Sigmoid colon (tissue), 4 donors: Measurements from ENCODE around the gene FRY.

ENCODE experiments used
- POLR2A ChIP-seq, 2 donors: fragments of 450-650 bp; IDR thresholded peaks; one replicate each; pipeline ENCODE4 v1.6.1; 2016; ENCODE audit warnings: antibody characterized with exemption in 2 of 2, mild to moderate bottlenecking in 2 of 2, moderate library complexity in 2 of 2
- POLR2AphosphoS5 ChIP-seq, 4 donors: sonication (generic); formaldehyde crosslinking; IDR thresholded peaks; one replicate each; pipeline ENCODE4 v1.6.1; 2017; ENCODE audit warnings: antibody characterized with exemption in 4 of 4
- TF ChIP-seq, protein P1 (sequence below), 4 experiments: fragments of 450-650 bp in 3 of 4; fragments of 200-600 bp in 1 of 4; IDR thresholded peaks; one replicate each; pipeline ENCODE4 v1.5.1; 2016 to 2019; ENCODE audit warnings: antibody characterized with exemption in 4 of 4, mild to moderate bottlenecking in 3 of 4, moderate library complexity in 2 of 4

DNA sequence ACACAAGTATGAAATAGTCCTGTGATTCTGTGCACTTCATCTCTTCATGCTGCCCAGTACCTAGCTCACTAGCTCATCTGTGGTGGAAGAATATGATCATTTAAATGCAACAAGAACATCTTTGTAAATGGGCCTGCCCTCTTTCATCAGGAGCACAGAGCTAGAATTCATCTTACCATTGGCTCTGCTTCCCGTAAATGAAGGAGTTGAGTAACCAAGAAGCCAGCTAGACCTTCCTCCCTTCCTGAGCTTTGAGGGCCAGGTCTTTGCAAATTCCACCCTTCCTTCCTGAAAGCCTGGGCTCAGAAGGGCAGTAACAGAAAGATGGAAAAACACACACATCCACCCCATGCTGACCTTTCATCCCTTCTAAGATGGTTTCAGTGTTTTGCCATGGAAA, 82.0 kb downstream of the FRY start:
- TF ChIP-seq, protein P1, sequence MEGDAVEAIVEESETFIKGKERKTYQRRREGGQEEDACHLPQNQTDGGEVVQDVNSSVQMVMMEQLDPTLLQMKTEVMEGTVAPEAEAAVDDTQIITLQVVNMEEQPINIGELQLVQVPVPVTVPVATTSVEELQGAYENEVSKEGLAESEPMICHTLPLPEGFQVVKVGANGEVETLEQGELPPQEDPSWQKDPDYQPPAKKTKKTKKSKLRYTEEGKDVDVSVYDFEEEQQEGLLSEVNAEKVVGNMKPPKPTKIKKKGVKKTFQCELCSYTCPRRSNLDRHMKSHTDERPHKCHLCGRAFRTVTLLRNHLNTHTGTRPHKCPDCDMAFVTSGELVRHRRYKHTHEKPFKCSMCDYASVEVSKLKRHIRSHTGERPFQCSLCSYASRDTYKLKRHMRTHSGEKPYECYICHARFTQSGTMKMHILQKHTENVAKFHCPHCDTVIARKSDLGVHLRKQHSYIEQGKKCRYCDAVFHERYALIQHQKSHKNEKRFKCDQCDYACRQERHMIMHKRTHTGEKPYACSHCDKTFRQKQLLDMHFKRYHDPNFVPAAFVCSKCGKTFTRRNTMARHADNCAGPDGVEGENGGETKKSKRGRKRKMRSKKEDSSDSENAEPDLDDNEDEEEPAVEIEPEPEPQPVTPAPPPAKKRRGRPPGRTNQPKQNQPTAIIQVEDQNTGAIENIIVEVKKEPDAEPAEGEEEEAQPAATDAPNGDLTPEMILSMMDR (IDR thresholded peaks at IDR 0.05): no peak
- no peak for TF ChIP-seq POLR2AphosphoS5 (IDR thresholded peaks at IDR 0.05)
- no peak for TF ChIP-seq POLR2A (IDR thresholded peaks at IDR 0.05)
